Measurements from ENCODE around the gene YJEFN3. TPM values are rescaled to one million over a fixed set of nuclear protein-coding genes. Genes with fewer than 3 reads are reported as not detected.

Gene YJEFN3
- total RNA-seq, 1 experiment from 2014 or later: 11.1 TPM

- Mint-ChIP-seq H3K27ac (no peak overlapping the region), H3K36me3 (no peaks in the 10 kb centered on the region), H3K9me3 (no peaks in the 10 kb centered on the region), H3K4me1 (peaks cover 24% of the 10 kb centered on the region), H3K4me3 (no peak overlapping the region), H3K27me3 (ENCODE audit: low read depth) (peaks cover 28% of the 10 kb centered on the region)
- ChIA-PET POLR2A (interaction anchor here (0.6 kb wide), 1 partner anchor 73 kb away, joined by 3 read pairs; no protein-coding TSS in a partner anchor), CTCF (interaction anchor here (0.8 to 14.4 kb wide), 3 partner anchors 19 to 109 kb away, joined by 3 to 408 read pairs (median 4); partner anchors contain the start of gene GMIP)
- ATAC-seq (no peak), DNase-seq (ENCODE audit: low spot score) (no peak)
- no peak for TF ChIP-seq FOXP4 (CRISPR knock-in tag; IDR thresholded peaks at IDR 0.05)
- TF ChIP-seq PREB (CRISPR knock-in tag; IDR thresholded peaks at IDR 0.05; ENCODE audit: borderline replicate concordance): no peak
- TF ChIP-seq ETV6 (CRISPR knock-in tag; IDR thresholded peaks at IDR 0.05): no peak
- no peak for TF ChIP-seq ZNF396 (CRISPR knock-in tag; IDR thresholded peaks at IDR 0.05; ENCODE audit: borderline replicate concordance)
- no peak for TF ChIP-seq ESRRA (CRISPR knock-in tag; IDR thresholded peaks at IDR 0.05; ENCODE audit: borderline replicate concordance)
- TF ChIP-seq, protein P1, sequence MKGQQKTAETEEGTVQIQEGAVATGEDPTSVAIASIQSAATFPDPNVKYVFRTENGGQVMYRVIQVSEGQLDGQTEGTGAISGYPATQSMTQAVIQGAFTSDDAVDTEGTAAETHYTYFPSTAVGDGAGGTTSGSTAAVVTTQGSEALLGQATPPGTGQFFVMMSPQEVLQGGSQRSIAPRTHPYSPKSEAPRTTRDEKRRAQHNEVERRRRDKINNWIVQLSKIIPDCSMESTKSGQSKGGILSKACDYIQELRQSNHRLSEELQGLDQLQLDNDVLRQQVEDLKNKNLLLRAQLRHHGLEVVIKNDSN (CRISPR knock-in tag; IDR thresholded peaks at IDR 0.05): no peak
- no peak for TF ChIP-seq ATF6 (CRISPR knock-in tag; IDR thresholded peaks at IDR 0.05)
- no peak for TF ChIP-seq IRF2 (CRISPR knock-in tag; IDR thresholded peaks at IDR 0.05; ENCODE audit: borderline replicate concordance, low read depth)
- TF ChIP-seq ZNF532 (CRISPR knock-in tag; IDR thresholded peaks at IDR 0.05; ENCODE audit: borderline replicate concordance): no peak
- TF ChIP-seq, protein P2, sequence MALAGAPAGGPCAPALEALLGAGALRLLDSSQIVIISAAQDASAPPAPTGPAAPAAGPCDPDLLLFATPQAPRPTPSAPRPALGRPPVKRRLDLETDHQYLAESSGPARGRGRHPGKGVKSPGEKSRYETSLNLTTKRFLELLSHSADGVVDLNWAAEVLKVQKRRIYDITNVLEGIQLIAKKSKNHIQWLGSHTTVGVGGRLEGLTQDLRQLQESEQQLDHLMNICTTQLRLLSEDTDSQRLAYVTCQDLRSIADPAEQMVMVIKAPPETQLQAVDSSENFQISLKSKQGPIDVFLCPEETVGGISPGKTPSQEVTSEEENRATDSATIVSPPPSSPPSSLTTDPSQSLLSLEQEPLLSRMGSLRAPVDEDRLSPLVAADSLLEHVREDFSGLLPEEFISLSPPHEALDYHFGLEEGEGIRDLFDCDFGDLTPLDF (CRISPR knock-in tag; IDR thresholded peaks at IDR 0.05): no peak
- no peak for TF ChIP-seq SMAD4 (CRISPR knock-in tag; IDR thresholded peaks at IDR 0.05)
- no peak for TF ChIP-seq OVOL2 (CRISPR knock-in tag; IDR thresholded peaks at IDR 0.05; ENCODE audit: borderline replicate concordance)
- TF ChIP-seq, protein P3, sequence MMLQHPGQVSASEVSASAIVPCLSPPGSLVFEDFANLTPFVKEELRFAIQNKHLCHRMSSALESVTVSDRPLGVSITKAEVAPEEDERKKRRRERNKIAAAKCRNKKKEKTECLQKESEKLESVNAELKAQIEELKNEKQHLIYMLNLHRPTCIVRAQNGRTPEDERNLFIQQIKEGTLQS (CRISPR knock-in tag; conservative IDR thresholded peaks at IDR 0.05): no peak
- TF ChIP-seq, protein P4, sequence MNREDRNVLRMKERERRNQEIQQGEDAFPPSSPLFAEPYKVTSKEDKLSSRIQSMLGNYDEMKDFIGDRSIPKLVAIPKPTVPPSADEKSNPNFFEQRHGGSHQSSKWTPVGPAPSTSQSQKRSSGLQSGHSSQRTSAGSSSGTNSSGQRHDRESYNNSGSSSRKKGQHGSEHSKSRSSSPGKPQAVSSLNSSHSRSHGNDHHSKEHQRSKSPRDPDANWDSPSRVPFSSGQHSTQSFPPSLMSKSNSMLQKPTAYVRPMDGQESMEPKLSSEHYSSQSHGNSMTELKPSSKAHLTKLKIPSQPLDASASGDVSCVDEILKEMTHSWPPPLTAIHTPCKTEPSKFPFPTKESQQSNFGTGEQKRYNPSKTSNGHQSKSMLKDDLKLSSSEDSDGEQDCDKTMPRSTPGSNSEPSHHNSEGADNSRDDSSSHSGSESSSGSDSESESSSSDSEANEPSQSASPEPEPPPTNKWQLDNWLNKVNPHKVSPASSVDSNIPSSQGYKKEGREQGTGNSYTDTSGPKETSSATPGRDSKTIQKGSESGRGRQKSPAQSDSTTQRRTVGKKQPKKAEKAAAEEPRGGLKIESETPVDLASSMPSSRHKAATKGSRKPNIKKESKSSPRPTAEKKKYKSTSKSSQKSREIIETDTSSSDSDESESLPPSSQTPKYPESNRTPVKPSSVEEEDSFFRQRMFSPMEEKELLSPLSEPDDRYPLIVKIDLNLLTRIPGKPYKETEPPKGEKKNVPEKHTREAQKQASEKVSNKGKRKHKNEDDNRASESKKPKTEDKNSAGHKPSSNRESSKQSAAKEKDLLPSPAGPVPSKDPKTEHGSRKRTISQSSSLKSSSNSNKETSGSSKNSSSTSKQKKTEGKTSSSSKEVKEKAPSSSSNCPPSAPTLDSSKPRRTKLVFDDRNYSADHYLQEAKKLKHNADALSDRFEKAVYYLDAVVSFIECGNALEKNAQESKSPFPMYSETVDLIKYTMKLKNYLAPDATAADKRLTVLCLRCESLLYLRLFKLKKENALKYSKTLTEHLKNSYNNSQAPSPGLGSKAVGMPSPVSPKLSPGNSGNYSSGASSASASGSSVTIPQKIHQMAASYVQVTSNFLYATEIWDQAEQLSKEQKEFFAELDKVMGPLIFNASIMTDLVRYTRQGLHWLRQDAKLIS (CRISPR knock-in tag; IDR thresholded peaks at IDR 0.05; ENCODE audit: borderline replicate concordance): no peak
- TF ChIP-seq PRRX2 (CRISPR knock-in tag; IDR thresholded peaks at IDR 0.05): no peak
- no peak for TF ChIP-seq E2F5 (CRISPR knock-in tag; IDR thresholded peaks at IDR 0.05)
- TF ChIP-seq, protein P5, sequence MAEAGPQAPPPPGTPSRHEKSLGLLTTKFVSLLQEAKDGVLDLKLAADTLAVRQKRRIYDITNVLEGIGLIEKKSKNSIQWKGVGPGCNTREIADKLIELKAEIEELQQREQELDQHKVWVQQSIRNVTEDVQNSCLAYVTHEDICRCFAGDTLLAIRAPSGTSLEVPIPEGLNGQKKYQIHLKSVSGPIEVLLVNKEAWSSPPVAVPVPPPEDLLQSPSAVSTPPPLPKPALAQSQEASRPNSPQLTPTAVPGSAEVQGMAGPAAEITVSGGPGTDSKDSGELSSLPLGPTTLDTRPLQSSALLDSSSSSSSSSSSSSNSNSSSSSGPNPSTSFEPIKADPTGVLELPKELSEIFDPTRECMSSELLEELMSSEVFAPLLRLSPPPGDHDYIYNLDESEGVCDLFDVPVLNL (CRISPR knock-in tag; IDR thresholded peaks at IDR 0.05; ENCODE audit: borderline replicate concordance, low read depth): no peak
Observed at GRCh38 chr19:19534556-19535265, 6.0 kb downstream of the YJEFN3 start.
